Endothelial cell of umbilical vein (primary cell): ENCODE results near the gene CHI3L1.

Source experiments
- CTCF ChIP-seq, 2 donors: IDR thresholded peaks; 1 replicate in 1 of 2; 2 replicates in 1 of 2; pipeline ENCODE4 v1.5.1; 2011; ENCODE audit warnings: low read length in 2 of 2, mild to moderate bottlenecking in 2 of 2, moderate library complexity in 2 of 2, control low read depth in 1 of 2, inconsistent platforms in 1 of 2, low read depth in 1 of 2; ENCODE audit not compliant: insufficient read depth in 1 of 2; ENCODE audit errors: extremely low read depth in 1 of 2
- EZH2 ChIP-seq: IDR thresholded peaks from 2 replicates; pipeline ENCODE4 v1.6.1; 2012; ENCODE audit warnings: borderline replicate concordance, low read depth, mild to moderate bottlenecking, moderate library complexity, low read length, inconsistent platforms; ENCODE audit not compliant: severe bottlenecking
- JUN ChIP-seq: IDR thresholded peaks from 2 replicates; pipeline ENCODE4 v1.6.1; 2011; ENCODE audit warnings: borderline replicate concordance, low read depth; ENCODE audit not compliant: insufficient read length, insufficient read depth
- MAX ChIP-seq: IDR thresholded peaks from 2 replicates; pipeline ENCODE4 v1.6.1; 2011; ENCODE audit not compliant: insufficient read depth, insufficient read length
- MYC ChIP-seq: IDR thresholded peaks from one replicate; pipeline ENCODE4 v1.6.1; 2011; ENCODE audit warnings: mild to moderate bottlenecking, low read depth, low read length
- POLR2A ChIP-seq: IDR thresholded peaks from 2 replicates; pipeline ENCODE4 v1.6.1; 2012; ENCODE audit warnings: low read depth, mild to moderate bottlenecking, control low read depth, low read length
- POLR2AphosphoS5 ChIP-seq: IDR thresholded peaks from 2 replicates; pipeline ENCODE4 v1.6.1; 2012; ENCODE audit warnings: low read depth, mild to moderate bottlenecking, control low read depth, low read length, moderate library complexity; ENCODE audit not compliant: insufficient read depth

DNA sequence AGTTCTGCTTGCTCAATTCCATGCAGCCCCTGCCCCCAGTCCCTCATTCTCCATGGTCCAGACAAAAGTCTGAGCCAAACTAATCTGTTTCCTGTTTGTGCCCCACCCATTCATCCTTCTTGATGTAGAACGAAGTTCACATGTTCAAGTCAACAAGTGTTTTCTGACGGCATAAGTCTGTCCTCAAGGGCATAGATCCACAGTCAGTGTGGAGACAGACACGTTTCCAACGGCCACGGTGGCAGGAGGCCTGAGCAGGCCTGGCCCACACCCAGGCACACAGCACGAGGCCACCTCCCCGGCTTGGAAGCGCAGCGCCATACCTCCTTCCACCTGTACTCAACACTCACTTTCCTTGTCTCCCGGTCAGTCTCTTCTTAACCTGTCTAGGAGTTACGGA lies 42.9 kb downstream of the CHI3L1 start:
- TF ChIP-seq CTCF (IDR thresholded peaks at IDR 0.05; ENCODE audit: extremely low read depth in 1 of 2, insufficient read depth in 1 of 2, low read depth in 1 of 2, low read length in 2 of 2) (no peak), POLR2A (no peak), MYC (no peak), MAX (no peak), EZH2 (no peak), JUN (no peak), POLR2AphosphoS5 (no peak)
